ENCODE measurements around the gene BABAM2. TPM values are rescaled to one million over a fixed set of nuclear protein-coding genes. Genes with fewer than 3 reads are reported as not detected.

The BABAM2 gene
- total and polyA plus RNA-seq, 9 of the 15 experiments (the other 6 are each of a cell fraction or from before 2014, with no cell fraction given): 10.9 to 37.4 (median 25.6) TPM

DNA sequence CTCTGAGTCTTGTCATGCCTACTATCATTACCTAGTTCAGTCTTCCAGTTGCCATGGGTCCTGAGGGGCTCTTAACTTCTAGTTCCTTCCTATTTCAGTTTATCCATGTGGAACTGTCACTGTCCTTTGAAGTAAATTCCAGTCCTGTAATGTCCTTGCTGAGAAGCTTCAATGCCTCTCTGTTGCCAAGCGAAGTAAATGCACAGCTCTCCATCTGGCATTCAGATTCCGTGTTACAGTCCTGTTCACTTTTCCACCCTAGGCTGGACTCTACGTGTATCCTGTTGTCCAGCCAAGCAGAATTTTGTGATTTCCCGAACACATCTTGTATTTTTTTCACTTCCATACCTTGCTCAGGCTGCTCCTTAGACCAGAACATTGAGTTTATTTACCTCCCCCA lies 245.3 kb downstream of the BABAM2 start (continued):
- TF ChIP-seq, protein P1, sequence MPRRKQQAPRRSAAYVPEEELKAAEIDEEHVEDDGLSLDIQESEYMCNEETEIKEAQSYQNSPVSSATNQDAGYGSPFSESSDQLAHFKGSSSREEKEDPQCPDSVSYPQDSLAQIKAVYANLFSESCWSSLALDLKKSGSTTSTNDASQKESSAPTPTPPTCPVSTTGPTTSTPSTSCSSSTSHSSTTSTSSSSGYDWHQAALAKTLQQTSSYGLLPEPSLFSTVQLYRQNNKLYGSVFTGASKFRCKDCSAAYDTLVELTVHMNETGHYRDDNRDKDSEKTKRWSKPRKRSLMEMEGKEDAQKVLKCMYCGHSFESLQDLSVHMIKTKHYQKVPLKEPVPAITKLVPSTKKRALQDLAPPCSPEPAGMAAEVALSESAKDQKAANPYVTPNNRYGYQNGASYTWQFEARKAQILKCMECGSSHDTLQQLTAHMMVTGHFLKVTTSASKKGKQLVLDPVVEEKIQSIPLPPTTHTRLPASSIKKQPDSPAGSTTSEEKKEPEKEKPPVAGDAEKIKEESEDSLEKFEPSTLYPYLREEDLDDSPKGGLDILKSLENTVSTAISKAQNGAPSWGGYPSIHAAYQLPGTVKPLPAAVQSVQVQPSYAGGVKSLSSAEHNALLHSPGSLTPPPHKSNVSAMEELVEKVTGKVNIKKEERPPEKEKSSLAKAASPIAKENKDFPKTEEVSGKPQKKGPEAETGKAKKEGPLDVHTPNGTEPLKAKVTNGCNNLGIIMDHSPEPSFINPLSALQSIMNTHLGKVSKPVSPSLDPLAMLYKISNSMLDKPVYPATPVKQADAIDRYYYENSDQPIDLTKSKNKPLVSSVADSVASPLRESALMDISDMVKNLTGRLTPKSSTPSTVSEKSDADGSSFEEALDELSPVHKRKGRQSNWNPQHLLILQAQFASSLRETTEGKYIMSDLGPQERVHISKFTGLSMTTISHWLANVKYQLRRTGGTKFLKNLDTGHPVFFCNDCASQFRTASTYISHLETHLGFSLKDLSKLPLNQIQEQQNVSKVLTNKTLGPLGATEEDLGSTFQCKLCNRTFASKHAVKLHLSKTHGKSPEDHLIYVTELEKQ (CRISPR knock-in tag; IDR thresholded peaks at IDR 0.05): no peak
- no peak for TF ChIP-seq FOXM1 (IDR thresholded peaks at IDR 0.05; ENCODE audit: low read depth)
- TF ChIP-seq FOXM1 (CRISPR knock-in tag; IDR thresholded peaks at IDR 0.05; ENCODE audit: low read depth): no peak
- no peak for TF ChIP-seq CBFA2T3 (IDR thresholded peaks at IDR 0.05)
- TF ChIP-seq, protein P2, sequence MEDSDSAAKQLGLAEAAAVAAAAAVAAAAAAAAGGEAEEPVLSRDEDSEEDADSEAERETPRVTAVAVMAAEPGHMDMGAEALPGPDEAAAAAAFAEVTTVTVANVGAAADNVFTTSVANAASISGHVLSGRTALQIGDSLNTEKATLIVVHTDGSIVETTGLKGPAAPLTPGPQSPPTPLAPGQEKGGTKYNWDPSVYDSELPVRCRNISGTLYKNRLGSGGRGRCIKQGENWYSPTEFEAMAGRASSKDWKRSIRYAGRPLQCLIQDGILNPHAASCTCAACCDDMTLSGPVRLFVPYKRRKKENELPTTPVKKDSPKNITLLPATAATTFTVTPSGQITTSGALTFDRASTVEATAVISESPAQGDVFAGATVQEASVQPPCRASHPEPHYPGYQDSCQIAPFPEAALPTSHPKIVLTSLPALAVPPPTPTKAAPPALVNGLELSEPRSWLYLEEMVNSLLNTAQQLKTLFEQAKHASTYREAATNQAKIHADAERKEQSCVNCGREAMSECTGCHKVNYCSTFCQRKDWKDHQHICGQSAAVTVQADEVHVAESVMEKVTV (CRISPR knock-in tag; IDR thresholded peaks at IDR 0.05): no peak
- no peak for TF ChIP-seq ZNF24 (IDR thresholded peaks at IDR 0.05)
- TF ChIP-seq NR2C1 (IDR thresholded peaks at IDR 0.05): no peak
- TF ChIP-seq NR2C1 (tag; IDR thresholded peaks at IDR 0.05): no peak
- TF ChIP-seq XRCC5 (IDR thresholded peaks at IDR 0.05; ENCODE audit: low read depth, low read length): no peak
- TF ChIP-seq KLF13 (tag; IDR thresholded peaks at IDR 0.05; ENCODE audit: borderline replicate concordance, low read depth): no peak
- TF ChIP-seq, protein P3, sequence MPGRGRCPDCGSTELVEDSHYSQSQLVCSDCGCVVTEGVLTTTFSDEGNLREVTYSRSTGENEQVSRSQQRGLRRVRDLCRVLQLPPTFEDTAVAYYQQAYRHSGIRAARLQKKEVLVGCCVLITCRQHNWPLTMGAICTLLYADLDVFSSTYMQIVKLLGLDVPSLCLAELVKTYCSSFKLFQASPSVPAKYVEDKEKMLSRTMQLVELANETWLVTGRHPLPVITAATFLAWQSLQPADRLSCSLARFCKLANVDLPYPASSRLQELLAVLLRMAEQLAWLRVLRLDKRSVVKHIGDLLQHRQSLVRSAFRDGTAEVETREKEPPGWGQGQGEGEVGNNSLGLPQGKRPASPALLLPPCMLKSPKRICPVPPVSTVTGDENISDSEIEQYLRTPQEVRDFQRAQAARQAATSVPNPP (IDR thresholded peaks at IDR 0.05; ENCODE audit: borderline replicate concordance, insufficient read depth, insufficient read length): no peak
- no peak for TF ChIP-seq ZNF165 (CRISPR knock-in tag; IDR thresholded peaks at IDR 0.05; ENCODE audit: borderline replicate concordance)
- no peak for TF ChIP-seq ZNF445 (CRISPR knock-in tag; IDR thresholded peaks at IDR 0.05; ENCODE audit: low read depth)
